Measurements from ENCODE around the gene NR4A2. TPM values are rescaled to one million over a fixed set of nuclear protein-coding genes. Genes with fewer than 3 reads are reported as not detected.
A peak's percentile ranks its signal among the peaks of the same experiment; 100 is the strongest.

The NR4A2 gene
- total RNA-seq, 1 experiment from 2014 or later = 2.6 TPM

GRCh38 chr2:156340377-156340776 is 7.9 kb upstream of the NR4A2 start:
- BruUV-seq (replicated peaks) = no TSS peak
- CTCF ChIA-PET = interaction anchor here (0.6 to 2.3 kb wide), 14 partner anchors 17 to 963 kb away, joined by 3 to 15 read pairs (median 3); partner anchors contain the start of gene GPD2
- Mint-ChIP-seq H3K4me1 (ENCODE audit: insufficient read depth, unreplicated experiment) (peaks cover 13% of the 10 kb centered on the region), H3K27me3 (ENCODE audit: insufficient read depth, unreplicated experiment) (no peaks in the 10 kb centered on the region), H3K27ac (ENCODE audit: low read depth, unreplicated experiment) (peak overlapping the region; percentile 98), H3K9me3 (ENCODE audit: unreplicated experiment) (no peaks in the 10 kb centered on the region), H3K36me3 (ENCODE audit: insufficient read depth, unreplicated experiment) (peaks cover 5% of the 10 kb centered on the region), H3K4me3 (ENCODE audit: unreplicated experiment) (peak overlapping the region; percentile 91)
- POLR2A ChIA-PET = interaction anchor here (0.6 to 6.8 kb wide), 20 partner anchors 7 to 833 kb away, joined by 3 to 90 read pairs (median 4); partner anchors contain the start of genes GPD2 and NR4A2
- intact Hi-C loops (cut with micrococcal nuclease) = loop anchor here (2.0 kb wide), 1 partner anchor 96 kb away; the partner anchor contains the start of gene GPD2
- no peak for TF ChIP-seq CTCF (IDR thresholded peaks at IDR 0.05; ENCODE audit: unreplicated experiment)
- DNase-seq (ENCODE audit: unreplicated experiment) = peak; percentile 12

- CTCF ChIA-PET = interaction anchor here (0.7 to 2.3 kb wide), 5 partner anchors 81 to 250 kb away, joined by 3 to 15 read pairs (median 3); no protein-coding TSS in a partner anchor
- Mint-ChIP-seq H3K9me3 (ENCODE audit: unreplicated experiment) (no peaks in the 10 kb centered on the region), H3K4me1 (ENCODE audit: insufficient read depth, unreplicated experiment) (peaks cover 13% of the 10 kb centered on the region), H3K27me3 (ENCODE audit: insufficient read depth, unreplicated experiment) (no peaks in the 10 kb centered on the region), H3K27ac (ENCODE audit: low read depth, unreplicated experiment) (peak overlapping the region; percentile 27), H3K36me3 (ENCODE audit: insufficient read depth, unreplicated experiment) (peaks cover 5% of the 10 kb centered on the region), H3K4me3 (ENCODE audit: unreplicated experiment) (no peak overlapping the region)
- intact Hi-C loops (cut with micrococcal nuclease) = loop anchor here (2.0 kb wide), 1 partner anchor 97 kb away; the partner anchor contains the start of gene GPD2
- POLR2A ChIA-PET = interaction anchor here (1.0 to 6.8 kb wide), 3 partner anchors 61 to 134 kb away, joined by 5 to 90 read pairs (median 17); partner anchors contain the start of gene GPD2
- no peak for DNase-seq (ENCODE audit: unreplicated experiment)
- no TSS peak for BruUV-seq (replicated peaks)
- no peak for TF ChIP-seq CTCF (IDR thresholded peaks at IDR 0.05; ENCODE audit: unreplicated experiment)
Observed at GRCh38 chr2:156339865-156340264, 7.3 kb upstream of the NR4A2 start.

GRCh38 chr2:156339110-156339847 is 6.8 kb upstream of the NR4A2 start:
- POLR2A ChIA-PET = interaction anchor here (0.7 to 6.8 kb wide), 4 partner anchors 61 to 563 kb away, joined by 3 to 90 read pairs (median 4); partner anchors contain the start of gene GPD2
- H3K4me3 Mint-ChIP-seq (ENCODE audit: unreplicated experiment) = no peak overlapping the region
- TF ChIP-seq CTCF (IDR thresholded peaks at IDR 0.05; ENCODE audit: unreplicated experiment) = no peak
- peaks cover 13% of the 10 kb centered on the region for H3K4me1 Mint-ChIP-seq (ENCODE audit: insufficient read depth, unreplicated experiment)
- no peaks in the 10 kb centered on the region for H3K9me3 Mint-ChIP-seq (ENCODE audit: unreplicated experiment)
- intact Hi-C loops (cut with micrococcal nuclease) = no loop called here
- H3K36me3 Mint-ChIP-seq (ENCODE audit: insufficient read depth, unreplicated experiment) = peaks cover 5% of the 10 kb centered on the region
- DNase-seq (ENCODE audit: unreplicated experiment) = peak; percentile 45
- H3K27ac Mint-ChIP-seq (ENCODE audit: low read depth, unreplicated experiment) = peak overlapping the region; percentile 27
- BruUV-seq (replicated peaks) = no TSS peak
- CTCF ChIA-PET = interaction anchor here (0.6 to 2.3 kb wide), 3 partner anchors 136 to 442 kb away, joined by 3 to 15 read pairs (median 3); no protein-coding TSS in a partner anchor
- H3K27me3 Mint-ChIP-seq (ENCODE audit: insufficient read depth, unreplicated experiment) = no peaks in the 10 kb centered on the region

GRCh38 chr2:156338578-156338977 is 6.1 kb upstream of the NR4A2 start:
- CTCF ChIA-PET = interaction anchor here (0.6 kb wide), 1 partner anchor 442 kb away, joined by 3 read pairs; no protein-coding TSS in a partner anchor
- Mint-ChIP-seq H3K4me1 (ENCODE audit: insufficient read depth, unreplicated experiment) (peaks cover 12% of the 10 kb centered on the region), H3K27ac (ENCODE audit: low read depth, unreplicated experiment) (peak overlapping the region; percentile 39), H3K27me3 (ENCODE audit: insufficient read depth, unreplicated experiment) (no peaks in the 10 kb centered on the region), H3K9me3 (ENCODE audit: unreplicated experiment) (no peaks in the 10 kb centered on the region), H3K4me3 (ENCODE audit: unreplicated experiment) (no peak overlapping the region), H3K36me3 (ENCODE audit: insufficient read depth, unreplicated experiment) (peaks cover 10% of the 10 kb centered on the region)
- BruUV-seq (replicated peaks) = no TSS peak
- intact Hi-C loops (cut with micrococcal nuclease) = no loop called here
- no peak for DNase-seq (ENCODE audit: unreplicated experiment)
- TF ChIP-seq CTCF (IDR thresholded peaks at IDR 0.05; ENCODE audit: unreplicated experiment) = no peak
- POLR2A ChIA-PET = interaction anchor here (0.7 to 6.8 kb wide), 4 partner anchors 62 to 564 kb away, joined by 3 to 90 read pairs (median 5); partner anchors contain the start of gene GPD2

Data from MCF 10A (cell line).